Keratinocyte (primary cell): Measurements from ENCODE around the gene CRYAA. TPM values are rescaled to one million over a fixed set of nuclear protein-coding genes. Genes with fewer than 3 reads are reported as not detected.

Source experiments
- DNase-seq: peaks from one replicate; pipeline ENCODE4 v3.0.0-alpha.2; 2011; ENCODE audit warnings: low read depth, missing footprints, low spot score
- FAIRE-seq: peaks from 2 replicates; lab custom pipeline; 2011; peaks lifted over from hg19 to GRCh38; lab: Jason Lieb, UNC
- H2AFZ ChIP-seq: 2 replicates; pipeline ENCODE4 v1.6.0; 2012; ENCODE audit warnings: low read length, control low read depth, inconsistent platforms; ENCODE audit not compliant: control insufficient read depth
- H3K27ac ChIP-seq: 2 replicates; pipeline ENCODE4 v1.5.1; 2011; ENCODE audit warnings: low read length; ENCODE audit not compliant: control insufficient read depth, insufficient read depth
- H3K27me3 ChIP-seq: 3 replicates; pipeline ENCODE4 v1.6.0; 2011; ENCODE audit warnings: low read length; ENCODE audit not compliant: control insufficient read depth, insufficient read depth; ENCODE audit errors: extremely low read depth
- H3K36me3 ChIP-seq, 2 experiments: 2 replicates in 1 of 2; 3 replicates in 1 of 2; pipeline ENCODE4 v1.5.1; 2011; ENCODE audit warnings: low read length in 2 of 2, mild to moderate bottlenecking in 1 of 2; ENCODE audit not compliant: control insufficient read depth in 2 of 2, insufficient read depth in 2 of 2; ENCODE audit errors: extremely low read depth in 1 of 2
- H3K4me1 ChIP-seq: 3 replicates; pipeline ENCODE4 v1.5.1; 2011; ENCODE audit warnings: low read length; ENCODE audit not compliant: control insufficient read depth, insufficient read depth; ENCODE audit errors: extremely low read depth
- H3K4me2 ChIP-seq: 3 replicates; pipeline ENCODE4 v1.6.0; 2011; ENCODE audit warnings: low read depth, low read length; ENCODE audit not compliant: control insufficient read depth, insufficient read depth; ENCODE audit errors: extremely low read depth
- H3K4me3 ChIP-seq, 3 experiments: fragments of 200-600 bp in 1 of 3; sonication (generic) in 1 of 3; 2 replicates in 2 of 3; 3 replicates in 1 of 3; pipeline ENCODE4 v1.5.1; 2011 to 2016; ENCODE audit warnings: low read length in 3 of 3, mild to moderate bottlenecking in 3 of 3, control low read depth in 2 of 3, inconsistent platforms in 1 of 3, low read depth in 1 of 3, mixed read lengths in 1 of 3, mixed run types in 1 of 3, moderate library complexity in 1 of 3; ENCODE audit not compliant: control insufficient read depth in 2 of 3, insufficient read depth in 2 of 3; ENCODE audit errors: extremely low read depth in 1 of 3
- H3K79me2 ChIP-seq: 2 replicates; pipeline ENCODE4 v1.6.0; 2012; ENCODE audit warnings: low read length; ENCODE audit not compliant: control insufficient read depth, insufficient read depth
- H3K9ac ChIP-seq: 3 replicates; pipeline ENCODE4 v1.6.0; 2011; ENCODE audit warnings: low read length; ENCODE audit not compliant: control insufficient read depth, insufficient read depth; ENCODE audit errors: extremely low read depth
- H3K9me1 ChIP-seq: 3 replicates; pipeline ENCODE4 v1.6.0; 2011; ENCODE audit warnings: low read length; ENCODE audit not compliant: control insufficient read depth, insufficient read depth; ENCODE audit errors: extremely low read depth
- H3K9me3 ChIP-seq: 2 replicates; pipeline ENCODE4 v1.5.1; 2012; ENCODE audit warnings: low read depth, low read length; ENCODE audit not compliant: control insufficient read depth
- H4K20me1 ChIP-seq: 3 replicates; pipeline ENCODE4 v1.6.0; 2011; ENCODE audit warnings: low read length; ENCODE audit not compliant: control insufficient read depth, insufficient read depth; ENCODE audit errors: extremely low read depth
- EZH2 ChIP-seq: IDR thresholded peaks from one replicate; pipeline ENCODE4 v1.6.1; 2012; ENCODE audit warnings: inconsistent platforms, mild to moderate bottlenecking, low read length, moderate library complexity
- dilution Hi-C: fragments of 300-500 bp; cut with MboI; formaldehyde crosslinking; loops from one replicate; pipeline ENCODE4 v1.7.0; 2020; ENCODE audit warnings: low sequenced_read_pairs; ENCODE audit not compliant: extremely low pct_ligation_motif_present
- polyA plus RNA-seq, 5 experiments: library from polyadenylated mRNA; depleted of rRNA in 3 of 5; stranded (reverse) in 3 of 5; stranded (forward) in 1 of 5; unstranded in 1 of 5; fragments of >200 nt; gene quantifications; 1 replicate in 1 of 5; 2 replicates in 3 of 5; 3 replicates in 1 of 5; pipeline versions ENCODE4 v1.2.1 to v1.2.3, GENCODE V29; 2011 to 2012; ENCODE audit warnings: missing spikeins in 2 of 5, low read depth in 1 of 5, low replicate concordance in 1 of 5
- TF ChIP-seq, protein P1 (sequence below), 3 experiments: IDR thresholded peaks in 1 of 3; conservative IDR thresholded peaks in 1 of 3; optimal IDR thresholded peaks in 1 of 3; 2 replicates in 2 of 3; 3 replicates in 1 of 3; pipeline versions ENCODE3 to v1.5.1; 2011; ENCODE audit warnings: low read length in 3 of 3, mild to moderate bottlenecking in 3 of 3, moderate library complexity in 2 of 3, control low read depth in 1 of 3, inconsistent platforms in 1 of 3; ENCODE audit not compliant: insufficient read depth in 2 of 3; ENCODE audit errors: extremely low read depth in 1 of 3

The CRYAA gene
- polyA plus RNA-seq, 1 donor (not counting 4 experiments of a cell fraction or from before 2014, with no cell fraction given), result not detected

DNA sequence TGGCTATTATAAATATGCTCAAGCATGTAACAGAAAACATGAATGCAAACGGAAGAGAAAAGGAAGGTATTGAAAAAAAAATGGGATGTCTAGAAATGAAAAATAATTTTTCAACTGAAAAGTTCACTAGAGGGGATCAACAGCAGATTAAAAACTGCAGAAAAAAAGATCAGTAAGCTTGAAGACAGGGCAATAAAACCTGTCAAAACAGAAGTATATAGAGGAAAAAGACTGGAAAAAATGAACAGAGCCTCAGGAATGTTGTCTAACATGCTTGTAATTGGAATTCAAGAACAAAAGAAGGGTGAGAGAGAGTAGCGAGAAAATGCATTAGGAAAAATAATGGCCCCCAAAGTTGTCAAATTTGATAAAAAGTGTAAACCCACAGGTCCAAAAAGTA, 29.6 kb downstream of the CRYAA start:
- Histone ChIP-seq H3K4me2 (no peak overlapping the region), H3K9me3 (peaks cover 4% of the 10 kb centered on the region), H2AFZ (no peak overlapping the region), H3K4me3 (no peak overlapping the region), H3K27ac (no peak overlapping the region), H3K79me2 (no peaks in the 10 kb centered on the region), H3K36me3 (no peaks in the 10 kb centered on the region), H4K20me1 (no peaks in the 10 kb centered on the region), H3K27me3 (no peaks in the 10 kb centered on the region), H3K4me1 (peaks cover 45% of the 10 kb centered on the region), H3K9me1 (no peaks in the 10 kb centered on the region), H3K9ac (no peak overlapping the region)
- DNase-seq, result no peak
- dilution Hi-C loops, result no loop called here
- no peak for FAIRE-seq
- TF ChIP-seq EZH2, result no peak
- TF ChIP-seq, protein P1, sequence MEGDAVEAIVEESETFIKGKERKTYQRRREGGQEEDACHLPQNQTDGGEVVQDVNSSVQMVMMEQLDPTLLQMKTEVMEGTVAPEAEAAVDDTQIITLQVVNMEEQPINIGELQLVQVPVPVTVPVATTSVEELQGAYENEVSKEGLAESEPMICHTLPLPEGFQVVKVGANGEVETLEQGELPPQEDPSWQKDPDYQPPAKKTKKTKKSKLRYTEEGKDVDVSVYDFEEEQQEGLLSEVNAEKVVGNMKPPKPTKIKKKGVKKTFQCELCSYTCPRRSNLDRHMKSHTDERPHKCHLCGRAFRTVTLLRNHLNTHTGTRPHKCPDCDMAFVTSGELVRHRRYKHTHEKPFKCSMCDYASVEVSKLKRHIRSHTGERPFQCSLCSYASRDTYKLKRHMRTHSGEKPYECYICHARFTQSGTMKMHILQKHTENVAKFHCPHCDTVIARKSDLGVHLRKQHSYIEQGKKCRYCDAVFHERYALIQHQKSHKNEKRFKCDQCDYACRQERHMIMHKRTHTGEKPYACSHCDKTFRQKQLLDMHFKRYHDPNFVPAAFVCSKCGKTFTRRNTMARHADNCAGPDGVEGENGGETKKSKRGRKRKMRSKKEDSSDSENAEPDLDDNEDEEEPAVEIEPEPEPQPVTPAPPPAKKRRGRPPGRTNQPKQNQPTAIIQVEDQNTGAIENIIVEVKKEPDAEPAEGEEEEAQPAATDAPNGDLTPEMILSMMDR (optimal IDR thresholded peaks at IDR 0.05 in 1 of 3, IDR thresholded peaks at IDR 0.05 in 1 of 3, conservative IDR thresholded peaks at IDR 0.05 in 1 of 3; ENCODE audit: extremely low read depth in 1 of 3, insufficient read depth in 2 of 3, low read length in 3 of 3), result no peak

DNA sequence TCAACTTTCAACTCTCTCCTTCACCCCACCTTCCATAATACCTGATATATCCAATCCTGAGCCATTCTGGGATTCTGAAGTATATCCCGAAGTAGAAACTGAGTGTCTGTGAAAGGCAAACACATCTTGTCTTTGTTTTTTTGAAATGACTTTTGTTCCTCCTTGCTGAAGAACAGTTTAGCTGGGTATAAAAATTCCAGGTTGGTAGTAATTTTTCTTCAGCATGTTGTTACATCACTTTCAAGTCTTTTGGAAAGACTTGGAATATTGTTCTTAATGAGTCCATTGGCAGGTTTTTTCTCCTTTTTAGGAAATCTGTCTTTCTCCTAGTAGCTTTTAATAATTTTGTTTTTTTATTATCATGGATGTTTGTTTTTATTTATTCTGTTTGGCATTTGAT, 32.7 kb downstream of the CRYAA start:
- Histone ChIP-seq H3K27me3 (peaks cover 2% of the 10 kb centered on the region), H3K4me3 (no peak overlapping the region), H3K27ac (no peak overlapping the region), H3K4me2 (no peak overlapping the region), H2AFZ (no peak overlapping the region), H3K79me2 (no peaks in the 10 kb centered on the region), H3K4me1 (peaks cover 17% of the 10 kb centered on the region), H3K9me1 (no peaks in the 10 kb centered on the region), H3K9ac (no peak overlapping the region), H3K36me3 (no peaks in the 10 kb centered on the region), H3K9me3 (peaks cover 4% of the 10 kb centered on the region), H4K20me1 (no peaks in the 10 kb centered on the region)
- TF ChIP-seq, protein P1 (optimal IDR thresholded peaks at IDR 0.05 in 1 of 3, IDR thresholded peaks at IDR 0.05 in 1 of 3, conservative IDR thresholded peaks at IDR 0.05 in 1 of 3; ENCODE audit: extremely low read depth in 1 of 3, insufficient read depth in 2 of 3, low read length in 3 of 3), result no peak
- TF ChIP-seq EZH2, result no peak
- DNase-seq (no peak), FAIRE-seq (no peak)
- dilution Hi-C loops, result no loop called here
